Endothelial cell of umbilical vein (primary cell): ENCODE measurements around the gene CALR3. TPM values are rescaled to one million over a fixed set of nuclear protein-coding genes. Genes with fewer than 3 reads are reported as not detected.

Experiments used
- BruUV-seq: library from RNA; stranded (reverse); fragments of 400-500 nt; replicated peaks from 2 replicates; lab custom pipeline; 2021; lab: Mats Ljungman, UMichigan
- CTCF ChIA-PET: fragments of 300-600, 350-600 bp; sonication (Branson Sonifier 250); formaldehyde crosslinking; loops from one replicate; lab custom pipeline; 2021; ENCODE audit warnings: antibody characterized with exemption, inconsistent platforms; lab: Charles Lee
- POLR2A ChIA-PET: fragments of 300-600, 350-600 bp; sonication (Branson Sonifier 250); formaldehyde crosslinking; loops from one replicate; lab custom pipeline; 2021; ENCODE audit warnings: antibody characterized with exemption, inconsistent platforms; lab: Charles Lee
- DNase-seq: peaks from one replicate; pipeline ENCODE4 v3.0.0-alpha.2; 2011; ENCODE audit warnings: low read depth, low spot score
- FAIRE-seq: peaks from 2 replicates; lab custom pipeline; 2011; peaks lifted over from hg19 to GRCh38; lab: Jason Lieb, UNC
- H2AFZ ChIP-seq: 2 replicates; pipeline ENCODE4 v1.6.0; 2012; ENCODE audit warnings: low read depth, low read length, control low read depth, inconsistent platforms
- H3K27ac ChIP-seq: 2 replicates; pipeline ENCODE4 v1.5.1; 2011; ENCODE audit warnings: low read depth, mild to moderate bottlenecking, control low read depth, low read length, moderate library complexity; ENCODE audit not compliant: insufficient read depth
- H3K27me3 ChIP-seq, 2 experiments: 2 replicates each; pipeline versions ENCODE4 v1.6.0 to v1.6.1; 2011; ENCODE audit warnings: low read length in 2 of 2, mixed read lengths in 1 of 2; ENCODE audit not compliant: control insufficient read depth in 2 of 2, insufficient read depth in 2 of 2
- H3K36me3 ChIP-seq, 2 experiments: 2 replicates in 1 of 2; 3 replicates in 1 of 2; pipeline ENCODE4 v1.5.1; 2011; ENCODE audit warnings: low read length in 2 of 2, mild to moderate bottlenecking in 1 of 2, moderate library complexity in 1 of 2; ENCODE audit not compliant: control insufficient read depth in 2 of 2, insufficient read depth in 2 of 2; ENCODE audit errors: extremely low read depth in 1 of 2
- H3K4me1 ChIP-seq: 3 replicates; pipeline ENCODE4 v1.5.1; 2011; ENCODE audit warnings: mild to moderate bottlenecking, low read length; ENCODE audit not compliant: control insufficient read depth, insufficient read depth; ENCODE audit errors: extremely low read depth
- H3K4me2 ChIP-seq: 2 replicates; pipeline ENCODE4 v1.6.1; 2011; ENCODE audit warnings: low read length, control low read depth, mixed read lengths; ENCODE audit not compliant: insufficient read depth
- H3K4me3 ChIP-seq, 3 experiments: fragments of 200-600 bp in 1 of 3; sonication (generic), shearing (Covaris generic) in 1 of 3; replicated peaks in 1 of 3; 2 replicates each; pipeline ENCODE4 v1.5.1; 2011 to 2016; ENCODE audit warnings: control low read depth in 3 of 3, low read length in 3 of 3, mild to moderate bottlenecking in 2 of 3, inconsistent platforms in 1 of 3, low read depth in 1 of 3, moderate library complexity in 1 of 3; ENCODE audit not compliant: insufficient read depth in 1 of 3
- H3K79me2 ChIP-seq: 2 replicates; pipeline ENCODE4 v1.6.0; 2012; ENCODE audit warnings: low read length, inconsistent platforms; ENCODE audit not compliant: control insufficient read depth, insufficient read depth
- H3K9ac ChIP-seq: replicated peaks from 2 replicates; pipeline ENCODE3; 2011; ENCODE audit warnings: low read length, control low read depth; ENCODE audit not compliant: insufficient read depth; ENCODE audit errors: extremely low read depth
- H3K9me1 ChIP-seq: replicated peaks from 3 replicates; pipeline ENCODE4 v1.6.0; 2011; ENCODE audit warnings: mild to moderate bottlenecking, low read length; ENCODE audit not compliant: control insufficient read depth, insufficient read depth; ENCODE audit errors: extremely low read depth
- H3K9me3 ChIP-seq: replicated peaks from 2 replicates; pipeline ENCODE4 v1.5.1; 2012; ENCODE audit warnings: low read length, inconsistent platforms; ENCODE audit not compliant: control insufficient read depth, insufficient read depth
- H4K20me1 ChIP-seq: replicated peaks from 2 replicates; pipeline ENCODE3; 2011; ENCODE audit warnings: mild to moderate bottlenecking, low read length; ENCODE audit not compliant: control insufficient read depth, insufficient read depth; ENCODE audit errors: extremely low read depth
- MYC ChIP-seq: IDR thresholded peaks from one replicate; pipeline ENCODE4 v1.6.1; 2011; ENCODE audit warnings: mild to moderate bottlenecking, low read depth, low read length
- dilution Hi-C: fragments of 300-500 bp; cut with MboI; formaldehyde crosslinking; loops from one replicate; pipeline ENCODE4 v1.15.0; 2019; ENCODE audit warnings: low sequenced_read_pairs; ENCODE audit not compliant: extremely low pct_ligation_motif_present
- intact Hi-C: fragments of 100-400 bp; cut with micrococcal nuclease; formaldehyde crosslinking; loops from one replicate; pipeline ENCODE4 v1.10.0; 2022
- polyA plus RNA-seq, 4 experiments: library from polyadenylated mRNA; depleted of rRNA in 3 of 4; stranded (reverse) in 3 of 4; unstranded in 1 of 4; fragments of >200 nt; gene quantifications; 2 replicates each; pipeline versions ENCODE4 v1.2.1 to v1.2.3, GENCODE V29; 2011 to 2012; ENCODE audit warnings: missing spikeins in 1 of 4
- total RNA-seq: library from RNA; stranded (reverse); gene quantifications from 2 replicates; pipeline ENCODE4 v1.2.3, GENCODE V29; 2021
- TF ChIP-seq, protein P1 (sequence below), 2 donors: IDR thresholded peaks; 1 replicate in 1 of 2; 2 replicates in 1 of 2; pipeline ENCODE4 v1.5.1; 2011; ENCODE audit warnings: low read length in 2 of 2, mild to moderate bottlenecking in 2 of 2, moderate library complexity in 2 of 2, control low read depth in 1 of 2, inconsistent platforms in 1 of 2, low read depth in 1 of 2; ENCODE audit not compliant: insufficient read depth in 1 of 2; ENCODE audit errors: extremely low read depth in 1 of 2

CALR3 gene
- total and polyA plus RNA-seq, 2 donors (not counting 3 experiments of a cell fraction or from before 2014, with no cell fraction given) = not detected

- no peak for TF ChIP-seq MYC
- TF ChIP-seq, protein P1, sequence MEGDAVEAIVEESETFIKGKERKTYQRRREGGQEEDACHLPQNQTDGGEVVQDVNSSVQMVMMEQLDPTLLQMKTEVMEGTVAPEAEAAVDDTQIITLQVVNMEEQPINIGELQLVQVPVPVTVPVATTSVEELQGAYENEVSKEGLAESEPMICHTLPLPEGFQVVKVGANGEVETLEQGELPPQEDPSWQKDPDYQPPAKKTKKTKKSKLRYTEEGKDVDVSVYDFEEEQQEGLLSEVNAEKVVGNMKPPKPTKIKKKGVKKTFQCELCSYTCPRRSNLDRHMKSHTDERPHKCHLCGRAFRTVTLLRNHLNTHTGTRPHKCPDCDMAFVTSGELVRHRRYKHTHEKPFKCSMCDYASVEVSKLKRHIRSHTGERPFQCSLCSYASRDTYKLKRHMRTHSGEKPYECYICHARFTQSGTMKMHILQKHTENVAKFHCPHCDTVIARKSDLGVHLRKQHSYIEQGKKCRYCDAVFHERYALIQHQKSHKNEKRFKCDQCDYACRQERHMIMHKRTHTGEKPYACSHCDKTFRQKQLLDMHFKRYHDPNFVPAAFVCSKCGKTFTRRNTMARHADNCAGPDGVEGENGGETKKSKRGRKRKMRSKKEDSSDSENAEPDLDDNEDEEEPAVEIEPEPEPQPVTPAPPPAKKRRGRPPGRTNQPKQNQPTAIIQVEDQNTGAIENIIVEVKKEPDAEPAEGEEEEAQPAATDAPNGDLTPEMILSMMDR (IDR thresholded peaks at IDR 0.05; ENCODE audit: extremely low read depth in 1 of 2, insufficient read depth in 1 of 2, low read depth in 1 of 2, low read length in 2 of 2) = peak; percentile 52 to 53
- Histone ChIP-seq H3K9me1 (no peaks in the 10 kb centered on the region), H3K79me2 (no peaks in the 10 kb centered on the region), H4K20me1 (no peaks in the 10 kb centered on the region), H3K27ac (no peak overlapping the region), H3K4me1 (no peaks in the 10 kb centered on the region), H2AFZ (no peak overlapping the region), H3K27me3 (no peaks in the 10 kb centered on the region), H3K9me3 (no peaks in the 10 kb centered on the region), H3K9ac (no peak overlapping the region), H3K4me2 (no peak overlapping the region), H3K4me3 (no peak overlapping the region), H3K36me3 (peaks cover 24 to 73% of the 10 kb centered on the region in 2 experiments)
- peak; percentile 17 for DNase-seq
- intact Hi-C loops = loop anchor here (5.0 kb wide), 1 partner anchor 99 kb away; the partner anchor contains the start of gene MED26
- POLR2A ChIA-PET = interaction anchor here (1.6 kb wide), 1 partner anchor 13 kb away, joined by 3 read pairs; no protein-coding TSS in a partner anchor
- dilution Hi-C loops = no loop called here
- peak; percentile 4 for FAIRE-seq
- BruUV-seq = no TSS peak
- CTCF ChIA-PET = interaction anchor here (1.2 kb wide), 1 partner anchor 10 kb away, joined by 3 read pairs; no protein-coding TSS in a partner anchor
These were observed 32.1 kb upstream of the CALR3 start for GRCh38 chr19:16527971-16528521.

GRCh38 chr19:16527334-16527935 lies 31.5 kb upstream of the CALR3 start:
- H3K9ac ChIP-seq = no peak overlapping the region
- no peak overlapping the region for H3K4me2 ChIP-seq
- dilution Hi-C loops = no loop called here
- H3K4me1 ChIP-seq = no peaks in the 10 kb centered on the region
- no peak for TF ChIP-seq MYC
- H3K9me3 ChIP-seq = no peaks in the 10 kb centered on the region
- H3K4me3 ChIP-seq = no peak overlapping the region
- peaks cover 26 to 73% of the 10 kb centered on the region in 2 experiments for H3K36me3 ChIP-seq
- H2AFZ ChIP-seq = no peak overlapping the region
- H4K20me1 ChIP-seq = no peaks in the 10 kb centered on the region
- no peaks in the 10 kb centered on the region for H3K79me2 ChIP-seq
- H3K27ac ChIP-seq = no peak overlapping the region
- ChIA-PET CTCF (interaction anchor here (1.2 kb wide), 1 partner anchor 10 kb away, joined by 3 read pairs; no protein-coding TSS in a partner anchor), POLR2A (interaction anchor here (1.6 kb wide), 1 partner anchor 12 kb away, joined by 3 read pairs; no protein-coding TSS in a partner anchor)
- no peaks in the 10 kb centered on the region for H3K9me1 ChIP-seq
- no TSS peak for BruUV-seq
- DNase-seq (no peak), FAIRE-seq (no peak)
- H3K27me3 ChIP-seq = no peaks in the 10 kb centered on the region
- intact Hi-C loops = loop anchor here (5.0 kb wide), 1 partner anchor 100 kb away; the partner anchor contains the start of gene MED26
